ENCODE results near the gene TBC1D2. TPM values are rescaled to one million over a fixed set of nuclear protein-coding genes. Genes with fewer than 3 reads are reported as not detected.

TBC1D2 gene
- total and polyA plus RNA-seq, 2 of the 4 experiments (the other 2 are of a cell fraction): 36.9 to 62.7 TPM

DNA sequence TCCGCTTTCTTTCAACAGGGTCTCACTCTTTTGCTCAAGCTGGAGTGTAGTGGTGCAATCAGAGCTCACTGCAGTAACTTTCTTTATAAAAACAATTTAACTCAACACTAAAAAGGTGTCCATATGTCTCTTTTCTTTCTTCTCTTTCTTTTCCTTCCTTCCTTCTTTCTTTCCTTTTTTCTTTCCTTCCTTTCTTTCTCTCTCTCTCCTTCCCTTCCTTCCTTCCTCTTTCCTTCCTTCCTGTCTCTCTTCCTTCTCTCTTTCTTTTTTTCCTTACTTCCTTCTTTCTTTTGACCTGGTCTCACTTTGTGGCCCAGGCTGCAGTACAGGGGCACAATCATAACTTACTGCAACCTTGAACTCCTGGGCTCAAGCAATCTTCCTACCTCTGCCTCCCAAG, 25.8 kb upstream of the TBC1D2 start:
- intact Hi-C loops (cut with micrococcal nuclease) (no loop called here), in situ Hi-C loops (cut with MboI; ENCODE audit: low sequenced_read_pairs) (no loop called here), dilution Hi-C loops (cut with HindIII; ENCODE audit: low sequenced_read_pairs, unreplicated experiment) (no loop called here)
- Histone ChIP-seq H4K91ac (ENCODE audit: insufficient read depth, low read depth, low read length) (no peak overlapping the region), H3K23ac (ENCODE audit: low read depth, low read length) (no peak overlapping the region), H2BK20ac (ENCODE audit: low read depth, low read length) (no peak overlapping the region), H3K9ac (ENCODE audit: low read depth, low read length) (no peak overlapping the region), H4K8ac (ENCODE audit: low read depth in 2 of 2, low read length in 2 of 2) (no peak overlapping the region), H3K4me2 (ENCODE audit: low read depth, low read length) (no peak overlapping the region), H3K14ac (replicated peaks; ENCODE audit: low read depth, low read length) (no peak overlapping the region), H3K56ac (ENCODE audit: extremely low read depth, insufficient read depth, low read length) (no peak overlapping the region), H3K36me3 (ENCODE audit: control insufficient read depth, insufficient read depth, low read length) (no peaks in the 10 kb centered on the region), H3K9me1 (ENCODE audit: insufficient read depth, low read length) (no peaks in the 10 kb centered on the region), H2BK5ac (ENCODE audit: low read depth, low read length, poor library complexity, severe bottlenecking) (no peak overlapping the region), H3K4me1 (ENCODE audit: control insufficient read depth, insufficient read depth, low read length) (no peaks in the 10 kb centered on the region), H2BK15ac (ENCODE audit: low read depth, low read length) (no peak overlapping the region), H2AK9ac (replicated peaks; ENCODE audit: low read depth, low read length, poor library complexity) (no peak overlapping the region), H3K4ac (ENCODE audit: low read depth, low read length) (no peak overlapping the region), H2AK5ac (ENCODE audit: low read depth, low read length) (no peak overlapping the region), H3K18ac (ENCODE audit: low read depth, low read length) (no peak overlapping the region), H2AFZ (replicated peaks; ENCODE audit: low read length, poor library complexity) (no peak overlapping the region), H3K27ac (ENCODE audit: insufficient read depth, low read length) (no peak overlapping the region), H3K4me3 (ENCODE audit: insufficient read depth, low read depth, low read length) (no peak overlapping the region), H3K9me3 (ENCODE audit: control insufficient read depth, insufficient read depth, low read length) (no peaks in the 10 kb centered on the region), H3K27me3 (ENCODE audit: control insufficient read depth, insufficient read depth, low read length) (peaks cover 30% of the 10 kb centered on the region), H3K79me1 (ENCODE audit: low read depth in 1 of 2, low read length in 2 of 2) (no peaks in the 10 kb centered on the region), H4K20me1 (ENCODE audit: insufficient read depth, low read length) (no peaks in the 10 kb centered on the region), H4K5ac (ENCODE audit: low read depth, low read length) (no peak overlapping the region), H2BK120ac (ENCODE audit: low read depth, low read length) (no peak overlapping the region)
- ATAC-seq (ENCODE audit: low read depth) (no peak), DNase-seq (no peak)
- ChIA-PET POLR2A (ENCODE audit: unreplicated experiment) (no interaction called here), CTCF (interaction anchor here (1.7 kb wide), 1 partner anchor 10 kb away, joined by 6 read pairs; no protein-coding TSS in a partner anchor)
- BruUV-seq (replicated peaks): no TSS peak
- 100% methylated on average over 1 of the region's 1 CpG; no CpG with 5 or more reads in 1 of the 2 experiments for whole genome bisulfite sequencing, 2 experiments (ENCODE audit: extremely low coverage in 2 of 2, insufficient read length in 1 of 2)
- TF ChIP-seq RCOR1 (IDR thresholded peaks at IDR 0.05; ENCODE audit: insufficient replicate concordance, low read length): no peak
- TF ChIP-seq RFX5 (IDR thresholded peaks at IDR 0.05; ENCODE audit: low read depth, low read length): no peak
- no peak for TF ChIP-seq NFE2L2 (IDR thresholded peaks at IDR 0.05; ENCODE audit: low read depth, low read length)
- TF ChIP-seq, protein P1, sequence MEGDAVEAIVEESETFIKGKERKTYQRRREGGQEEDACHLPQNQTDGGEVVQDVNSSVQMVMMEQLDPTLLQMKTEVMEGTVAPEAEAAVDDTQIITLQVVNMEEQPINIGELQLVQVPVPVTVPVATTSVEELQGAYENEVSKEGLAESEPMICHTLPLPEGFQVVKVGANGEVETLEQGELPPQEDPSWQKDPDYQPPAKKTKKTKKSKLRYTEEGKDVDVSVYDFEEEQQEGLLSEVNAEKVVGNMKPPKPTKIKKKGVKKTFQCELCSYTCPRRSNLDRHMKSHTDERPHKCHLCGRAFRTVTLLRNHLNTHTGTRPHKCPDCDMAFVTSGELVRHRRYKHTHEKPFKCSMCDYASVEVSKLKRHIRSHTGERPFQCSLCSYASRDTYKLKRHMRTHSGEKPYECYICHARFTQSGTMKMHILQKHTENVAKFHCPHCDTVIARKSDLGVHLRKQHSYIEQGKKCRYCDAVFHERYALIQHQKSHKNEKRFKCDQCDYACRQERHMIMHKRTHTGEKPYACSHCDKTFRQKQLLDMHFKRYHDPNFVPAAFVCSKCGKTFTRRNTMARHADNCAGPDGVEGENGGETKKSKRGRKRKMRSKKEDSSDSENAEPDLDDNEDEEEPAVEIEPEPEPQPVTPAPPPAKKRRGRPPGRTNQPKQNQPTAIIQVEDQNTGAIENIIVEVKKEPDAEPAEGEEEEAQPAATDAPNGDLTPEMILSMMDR (conservative IDR thresholded peaks at IDR 0.05; ENCODE audit: low read depth, low read length): no peak
- TF ChIP-seq, protein P2, sequence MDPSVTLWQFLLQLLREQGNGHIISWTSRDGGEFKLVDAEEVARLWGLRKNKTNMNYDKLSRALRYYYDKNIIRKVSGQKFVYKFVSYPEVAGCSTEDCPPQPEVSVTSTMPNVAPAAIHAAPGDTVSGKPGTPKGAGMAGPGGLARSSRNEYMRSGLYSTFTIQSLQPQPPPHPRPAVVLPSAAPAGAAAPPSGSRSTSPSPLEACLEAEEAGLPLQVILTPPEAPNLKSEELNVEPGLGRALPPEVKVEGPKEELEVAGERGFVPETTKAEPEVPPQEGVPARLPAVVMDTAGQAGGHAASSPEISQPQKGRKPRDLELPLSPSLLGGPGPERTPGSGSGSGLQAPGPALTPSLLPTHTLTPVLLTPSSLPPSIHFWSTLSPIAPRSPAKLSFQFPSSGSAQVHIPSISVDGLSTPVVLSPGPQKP (IDR thresholded peaks at IDR 0.05; ENCODE audit: borderline replicate concordance, low read depth, low read length): no peak
- no peak for TF ChIP-seq MAFK (IDR thresholded peaks at IDR 0.05; ENCODE audit: low read depth, low read length)
- TF ChIP-seq CEBPB (IDR thresholded peaks at IDR 0.05; ENCODE audit: low read depth, low read length): no peak
- TF ChIP-seq CHD1 (IDR thresholded peaks at IDR 0.05; ENCODE audit: low read depth, low read length): no peak
- no peak for TF ChIP-seq POLR2A (IDR thresholded peaks at IDR 0.05; ENCODE audit: low read depth, low read length)
- TF ChIP-seq BHLHE40 (IDR thresholded peaks at IDR 0.05; ENCODE audit: low read depth, low read length): no peak
- TF ChIP-seq MXI1 (IDR thresholded peaks at IDR 0.05; ENCODE audit: borderline replicate concordance, low read depth, low read length): no peak
- TF ChIP-seq MAZ (IDR thresholded peaks at IDR 0.05; ENCODE audit: borderline replicate concordance, low read depth, low read length): no peak

Measured in IMR-90 (cell line).